HEK293 (cell line): ENCODE results near the gene RNF115.

Experiments used
- CTCF ChIA-PET: fragments of 350-600 bp; formaldehyde crosslinking; extraction: SDS; loops from one replicate; lab custom pipeline; 2021; ENCODE audit warnings: antibody characterized with exemption; lab: Yijun Ruan, JAX
- POLR2A ChIA-PET: fragments of 300-600 bp; formaldehyde crosslinking; extraction: SDS; loops from one replicate; lab custom pipeline; 2020; ENCODE audit warnings: antibody characterized with exemption, inconsistent platforms; lab: Yijun Ruan, JAX
- H3K27ac ChIP-seq: fragments of 200-500 bp; sonication (Bioruptor generic); 2 replicates; pipeline ENCODE4 v1.5.1; 2014; ENCODE audit warnings: low read depth, low read length, control low read depth, inconsistent platforms; ENCODE audit errors: extremely low read depth
- H3K36me3 ChIP-seq, 2 experiments: fragments of 200-500 bp in 1 of 2; sonication (Bioruptor generic) in 1 of 2; 1 replicate in 1 of 2; 2 replicates in 1 of 2; pipeline ENCODE4 v1.5.1; 2014 to 2017; ENCODE audit warnings: inconsistent platforms in 2 of 2, low read length in 2 of 2; ENCODE audit not compliant: control insufficient read depth in 2 of 2, insufficient read depth in 1 of 2
- H3K4me1 ChIP-seq: fragments of 200-500 bp; sonication (Bioruptor generic); 2 replicates; pipeline ENCODE4 v1.5.1; 2014; ENCODE audit warnings: mild to moderate bottlenecking, low read length, inconsistent platforms; ENCODE audit not compliant: control insufficient read depth, insufficient read depth
- H3K4me3 ChIP-seq: 2 replicates; pipeline ENCODE4 v1.5.1; 2011; ENCODE audit warnings: low read depth, mild to moderate bottlenecking, control low read depth, low read length, moderate library complexity
- H3K9me3 ChIP-seq: fragments of 200-500 bp; sonication (Bioruptor generic); 2 replicates; pipeline ENCODE4 v1.5.1; 2014; ENCODE audit warnings: low read depth, low read length, inconsistent platforms; ENCODE audit not compliant: control insufficient read depth, insufficient read depth
- BCL11A ChIP-seq: fragments of 450-650 bp; formaldehyde crosslinking; IDR thresholded peaks from 2 replicates; pipeline ENCODE4 v1.5.1; 2016; ENCODE audit warnings: low read depth, missing biosample characterization, missing genetic modification characterization
- ELK4 ChIP-seq: IDR thresholded peaks from 2 replicates; pipeline ENCODE4 v1.6.1; 2011; ENCODE audit warnings: mild to moderate bottlenecking, low read depth, low read length, borderline replicate concordance
- GLI2 ChIP-seq: fragments of 450-650 bp; formaldehyde crosslinking; IDR thresholded peaks from 2 replicates; pipeline ENCODE4; 2017; ENCODE audit warnings: missing biosample characterization, missing genetic modification characterization, low read depth, borderline replicate concordance
- HIC1 ChIP-seq: fragments of 450-650 bp; formaldehyde crosslinking; IDR thresholded peaks from 2 replicates; pipeline ENCODE4 v1.5.1; 2016; ENCODE audit warnings: missing biosample characterization, missing genetic modification characterization
- HOXD13 ChIP-seq: sonication (generic); formaldehyde crosslinking; IDR thresholded peaks from 2 replicates; pipeline ENCODE4 v1.8.0; 2022; ENCODE audit warnings: missing genetic modification reagents, borderline replicate concordance
- PRDM1 ChIP-seq: fragments of 450-650 bp; formaldehyde crosslinking; IDR thresholded peaks from 2 replicates; pipeline ENCODE4; 2016; ENCODE audit warnings: missing biosample characterization, missing genetic modification characterization
- REST ChIP-seq: fragments of 450-650 bp; formaldehyde crosslinking; IDR thresholded peaks from 2 replicates; pipeline ENCODE4 v1.5.1; 2016; ENCODE audit warnings: missing biosample characterization, missing genetic modification characterization
- SCRT1 ChIP-seq: fragments of 450-650 bp; formaldehyde crosslinking; IDR thresholded peaks from 2 replicates; pipeline ENCODE4 v1.5.1; 2016; ENCODE audit warnings: missing biosample characterization, missing genetic modification characterization, borderline replicate concordance
- SCRT2 ChIP-seq: fragments of 450-650 bp; formaldehyde crosslinking; IDR thresholded peaks from 2 replicates; pipeline ENCODE4 v1.5.1; 2016; ENCODE audit warnings: missing biosample characterization, missing genetic modification characterization
- SETDB1 ChIP-seq: IDR thresholded peaks from one replicate; pipeline ENCODE4 v1.6.1; 2017; ENCODE audit warnings: mild to moderate bottlenecking, low read length, moderate library complexity, mixed read lengths; ENCODE audit not compliant: insufficient read length
- TRIM28 ChIP-seq: IDR thresholded peaks from 2 replicates; pipeline ENCODE4 v1.6.1; 2011; ENCODE audit warnings: low read length, control low read depth, borderline replicate concordance
- ZBTB21 ChIP-seq: fragments of 450-650 bp; formaldehyde crosslinking; IDR thresholded peaks from 2 replicates; pipeline ENCODE4 v1.5.1; 2017; ENCODE audit warnings: missing biosample characterization, missing genetic modification characterization
- ZBTB7A ChIP-seq: fragments of 450-650 bp; formaldehyde crosslinking; IDR thresholded peaks from 2 replicates; pipeline ENCODE4 v1.5.1; 2016; ENCODE audit warnings: low read depth, missing biosample characterization, missing genetic modification characterization
- ZNF146 ChIP-seq: fragments of 450-650 bp; formaldehyde crosslinking; IDR thresholded peaks from 2 replicates; pipeline ENCODE4 v1.5.1; 2016; ENCODE audit warnings: missing biosample characterization, missing genetic modification characterization
- ZNF157 ChIP-seq: fragments of 450-650 bp; formaldehyde crosslinking; IDR thresholded peaks from 2 replicates; pipeline ENCODE4 v1.5.1; 2016; ENCODE audit warnings: missing biosample characterization, missing genetic modification characterization
- ZNF175 ChIP-seq: fragments of 450-650 bp; formaldehyde crosslinking; IDR thresholded peaks from 2 replicates; pipeline ENCODE4 v1.5.1; 2016; ENCODE audit warnings: missing biosample characterization, missing genetic modification characterization
- ZNF184 ChIP-seq: fragments of 450-650 bp; IDR thresholded peaks from 2 replicates; pipeline ENCODE4 v1.5.1; 2018; ENCODE audit warnings: missing biosample characterization, mild to moderate bottlenecking, missing genetic modification characterization
- ZNF335 ChIP-seq: fragments of 450-650 bp; formaldehyde crosslinking; conservative IDR thresholded peaks from 2 replicates; pipeline ENCODE4 v1.5.1; 2016; ENCODE audit warnings: missing biosample characterization, missing genetic modification characterization
- ZNF473 ChIP-seq: fragments of 450-650 bp; formaldehyde crosslinking; IDR thresholded peaks from 2 replicates; pipeline ENCODE4 v1.5.1; 2017; ENCODE audit warnings: missing biosample characterization, missing genetic modification characterization
- ZNF501 ChIP-seq: fragments of 450-650 bp; formaldehyde crosslinking; IDR thresholded peaks from 2 replicates; pipeline ENCODE4 v1.5.1; 2016; ENCODE audit warnings: missing biosample characterization, missing genetic modification characterization
- ZNF585B ChIP-seq: fragments of 450-650 bp; formaldehyde crosslinking; IDR thresholded peaks from 2 replicates; pipeline ENCODE4 v1.5.1; 2016; ENCODE audit warnings: missing biosample characterization, missing genetic modification characterization
- ZNF704 ChIP-seq: fragments of 450-650 bp; formaldehyde crosslinking; IDR thresholded peaks from 2 replicates; pipeline ENCODE4 v1.5.1; 2016; ENCODE audit warnings: missing biosample characterization, missing genetic modification characterization
- ZNF776 ChIP-seq: fragments of 450-650 bp; formaldehyde crosslinking; IDR thresholded peaks from 2 replicates; pipeline ENCODE4 v1.5.0; 2017; ENCODE audit warnings: missing biosample characterization, missing genetic modification characterization, borderline replicate concordance
- ZSCAN16 ChIP-seq: fragments of 450-650 bp; formaldehyde crosslinking; IDR thresholded peaks from 2 replicates; pipeline ENCODE4 v1.5.1; 2016; ENCODE audit warnings: missing biosample characterization, missing genetic modification characterization
- ZXDB ChIP-seq: fragments of 450-650 bp; formaldehyde crosslinking; IDR thresholded peaks from 2 replicates; pipeline ENCODE4 v1.5.1; 2016; ENCODE audit warnings: missing biosample characterization, missing genetic modification characterization

The RNF115 gene

GRCh38 chr1:145845144-145845513 is 21.2 kb upstream of the RNF115 start:
- Histone ChIP-seq H3K36me3 (peaks cover 15 to 64% of the 10 kb centered on the region in 2 experiments), H3K4me3 (peak overlapping the region; percentile 60), H3K27ac (no peak overlapping the region), H3K4me1 (0 out of 2 replicates have a peak, but pooled peaks cover 3% of the 10 kb centered on the region), H3K9me3 (no peaks in the 10 kb centered on the region)
- POLR2A ChIA-PET = interaction anchor here (0.5 to 9.0 kb wide), 10 partner anchors 10 to 193 kb away, joined by 3 to 127 read pairs (median 7); partner anchors contain the start of genes PIAS3, POLR3C, RBM8A and RNF115
- CTCF ChIA-PET = interaction anchor here (0.5 to 8.6 kb wide), 34 partner anchors 13 to 185 kb away, joined by 3 to 190 read pairs (median 5); partner anchors contain the start of genes ANKRD34A, HJV, ITGA10 and LIX1L
- no peak for TF ChIP-seq ZNF175 (tag by site-specific recombination)
- no peak for TF ChIP-seq ZNF704 (tag by site-specific recombination)
- 0 out of 2 replicates have a peak, but pooled peaks have one; percentile 44 for TF ChIP-seq ZXDB (tag by site-specific recombination)
- TF ChIP-seq SETDB1 = no peak
- peak; percentile 87 for TF ChIP-seq PRDM1 (tag by site-specific recombination)
- peak; percentile 99 for TF ChIP-seq SCRT2 (tag by site-specific recombination)
- peak; percentile 96 for TF ChIP-seq SCRT1 (tag by site-specific recombination)
- no peak for TF ChIP-seq HOXD13 (CRISPR knock-in tag)
- TF ChIP-seq ZNF335 = peak; percentile 68

GRCh38 chr1:145843031-145843430 is 19.1 kb upstream of the RNF115 start:
- Histone ChIP-seq H3K4me3 (no peak overlapping the region), H3K27ac (no peak overlapping the region), H3K36me3 (peaks cover 33 to 64% of the 10 kb centered on the region in 2 experiments), H3K4me1 (0 out of 2 replicates have a peak, but pooled peaks cover 3% of the 10 kb centered on the region), H3K9me3 (no peaks in the 10 kb centered on the region)
- POLR2A ChIA-PET = interaction anchor here (0.8 to 9.0 kb wide), 2 partner anchors 15 to 43 kb away, joined by 3 to 127 read pairs; partner anchors contain the start of genes ANKRD35 and PIAS3
- CTCF ChIA-PET = interaction anchor here (0.6 to 8.6 kb wide), 4 partner anchors 16 to 72 kb away, joined by 3 to 190 read pairs (median 25); partner anchors contain the start of genes ITGA10 and PIAS3
- TF ChIP-seq ZBTB7A (no peak), REST (no peak), ELK4 (no peak), ZNF146 (tag by site-specific recombination) (no peak), GLI2 (tag by site-specific recombination) (no peak)

- Histone ChIP-seq H3K9me3 (no peaks in the 10 kb centered on the region), H3K4me3 (no peak overlapping the region), H3K27ac (no peak overlapping the region), H3K36me3 (peaks cover 74 to 98% of the 10 kb centered on the region in 2 experiments)
- POLR2A ChIA-PET = interaction anchor here (1.2 kb wide), 1 partner anchor 14 kb away, joined by 3 read pairs; the partner anchor contains the start of genes POLR3C and RNF115
- CTCF ChIA-PET = interaction anchor here (13.7 kb wide), 1 partner anchor 9 kb away, joined by 112 read pairs; the partner anchor contains the start of gene NUDT17
- no peak for TF ChIP-seq ZBTB21
- TF ChIP-seq ZNF184 = no peak
- no peak for TF ChIP-seq ZNF157 (tag by site-specific recombination)
- no peak for TF ChIP-seq ZNF473
- TF ChIP-seq ZNF501 (tag by site-specific recombination) = no peak
- TF ChIP-seq BCL11A (tag by site-specific recombination) = no peak
- no peak for TF ChIP-seq HIC1 (tag by site-specific recombination)
- no peak for TF ChIP-seq TRIM28
- no peak for TF ChIP-seq ZSCAN16 (tag by site-specific recombination)
- TF ChIP-seq ZNF776 (tag by site-specific recombination) = no peak
- TF ChIP-seq PRDM1 (tag by site-specific recombination) = no peak
- no peak for TF ChIP-seq ZNF585B (tag by site-specific recombination)
- TF ChIP-seq, all 188 proteins: peak for 0
- H3K4me1 ChIP-seq = no peaks in the 10 kb centered on the region
These were observed 13.8 kb upstream of the RNF115 start for GRCh38 chr1:145837656-145838055.
